PC-3 (cell line): Measurements from ENCODE around the gene GFRA1. TPM values are rescaled to one million over a fixed set of nuclear protein-coding genes. Genes with fewer than 3 reads are reported as not detected.

Experiments
- ATAC-seq: fragments of 200-7000 bp; cut with Tn5 transposase; 2 replicates; pipeline ENCODE4 v1.9.1; 2020; ENCODE audit warnings: mild to moderate bottlenecking, moderate library complexity
- BruUV-seq: library from RNA; stranded (reverse); fragments of 400-500 nt; replicated peaks from 2 replicates; lab custom pipeline; 2021; lab: Mats Ljungman, UMichigan
- CTCF ChIA-PET: fragments of 300-600 bp; sonication (Branson Sonifier 250); formaldehyde crosslinking; loops from one replicate; lab custom pipeline; 2022; ENCODE audit warnings: antibody characterized with exemption; lab: Charles Lee
- POLR2A ChIA-PET: fragments of 300-600 bp; sonication (Branson Sonifier 250); formaldehyde crosslinking; loops from one replicate; lab custom pipeline; 2022; ENCODE audit warnings: antibody characterized with exemption; ENCODE audit not compliant: unreplicated experiment; lab: Charles Lee
- DNase-seq: peaks from one replicate; pipeline ENCODE4 v3.0.0-alpha.2; 2015
- H2AFZ ChIP-seq: fragments of 300-600 bp; sonication (generic); 2 replicates; pipeline ENCODE4 v1.6.0; 2016; ENCODE audit warnings: antibody characterized with exemption, low read length
- H3F3A ChIP-seq: fragments of 300-600 bp; sonication (generic); one replicate; pipeline ENCODE4 v1.6.0; 2017; ENCODE audit warnings: antibody characterized with exemption, low read length, control low read depth, mild to moderate bottlenecking; ENCODE audit not compliant: unreplicated experiment
- H3K27ac ChIP-seq: fragments of 300-600 bp; sonication (generic); 2 replicates; pipeline ENCODE4 v1.5.1; 2016; ENCODE audit warnings: mild to moderate bottlenecking, low read length
- H3K27me3 ChIP-seq: fragments of 300-600 bp; sonication (generic); 2 replicates; pipeline ENCODE4 v1.6.1; 2016; ENCODE audit warnings: low read length, mixed read lengths
- H3K36me3 ChIP-seq: fragments of 300-600 bp; sonication (generic); 2 replicates; pipeline ENCODE4 v1.6.1; 2016; ENCODE audit warnings: low read depth, mixed run types, low read length, mixed read lengths
- H3K4me1 ChIP-seq: fragments of 300-600 bp; sonication (generic); 2 replicates; pipeline ENCODE4 v1.5.1; 2016; ENCODE audit warnings: low read length; ENCODE audit not compliant: insufficient read depth
- H3K4me2 ChIP-seq: fragments of 300-600 bp; sonication (generic); 2 replicates; pipeline ENCODE4 v1.6.0; 2016; ENCODE audit warnings: low read length
- H3K4me3 ChIP-seq: fragments of 300-600 bp; sonication (generic); 2 replicates; pipeline ENCODE4 v1.5.1; 2016; ENCODE audit warnings: mild to moderate bottlenecking, low read length, mixed read lengths
- H3K79me2 ChIP-seq: fragments of 300-600 bp; sonication (generic); 2 replicates; pipeline ENCODE4 v1.6.1; 2017; ENCODE audit warnings: low read length, mixed read lengths
- H3K9ac ChIP-seq: fragments of 300-600 bp; sonication (generic); 2 replicates; pipeline ENCODE4 v1.6.0; 2016; ENCODE audit warnings: mild to moderate bottlenecking, low read length
- H3K9me2 ChIP-seq: fragments of 300-600 bp; sonication (generic); replicated peaks from 2 replicates; pipeline ENCODE4 v1.6.1; 2016; ENCODE audit warnings: mixed run types, low read length, mixed read lengths
- H3K9me3 ChIP-seq: fragments of 300-600 bp; sonication (generic); 2 replicates; pipeline ENCODE4 v1.6.1; 2016; ENCODE audit warnings: low read length, mixed read lengths
- H4K20me1 ChIP-seq: fragments of 300-600 bp; sonication (generic); 2 replicates; pipeline ENCODE4 v1.6.1; 2016; ENCODE audit warnings: low read length, mixed read lengths
- EZH2 ChIP-seq: fragments of 300-600 bp; sonication (generic); IDR thresholded peaks from one replicate; pipeline ENCODE4 v1.6.1; 2017; ENCODE audit warnings: antibody characterized with exemption, mild to moderate bottlenecking, low read length; ENCODE audit not compliant: unreplicated experiment
- EZH2phosphoT487 ChIP-seq: fragments of 300-600 bp; sonication (generic); IDR thresholded peaks from 2 replicates; pipeline ENCODE4 v1.6.1; 2018; ENCODE audit warnings: mild to moderate bottlenecking, antibody characterized with exemption, low read length, borderline replicate concordance
- intact Hi-C: fragments of 100-400 bp; cut with micrococcal nuclease; formaldehyde crosslinking; loops from 2 replicates; pipeline ENCODE4 v1.9.0; 2023
- total RNA-seq: library from RNA; depleted of rRNA; stranded (reverse); fragments of >200 nt; gene quantifications from 2 replicates; pipeline ENCODE4 v1.2.3, GENCODE V29; 2014
- TF ChIP-seq, protein P1 (sequence below): fragments of 300-600 bp; sonication (generic); conservative IDR thresholded peaks from 2 replicates; pipeline ENCODE4 v1.5.1; 2017; ENCODE audit warnings: antibody characterized with exemption, low read depth, mild to moderate bottlenecking, low read length

GFRA1 gene
- total RNA-seq, 1 experiment from 2014 or later: not detected

DNA sequence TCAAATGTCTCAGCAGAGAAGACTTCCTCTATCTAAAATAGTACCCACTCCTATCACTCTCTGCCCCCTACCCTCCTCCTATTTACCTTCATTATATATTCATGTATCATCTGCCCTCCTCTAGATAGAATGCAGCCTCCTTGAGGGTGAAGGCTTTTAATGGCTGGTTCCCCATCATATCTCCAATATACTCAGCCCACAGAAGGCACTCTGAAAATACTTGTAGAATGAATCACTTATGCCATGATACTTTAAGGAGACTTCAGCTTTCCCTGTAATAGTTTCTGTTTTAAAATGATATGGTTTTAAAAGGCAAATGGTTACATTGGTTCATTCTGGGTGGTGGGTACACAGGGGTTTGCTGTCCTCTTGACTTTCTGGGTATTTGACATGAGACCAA is 25.3 kb downstream of the GFRA1 start:
- H3K4me2 ChIP-seq: no peak overlapping the region
- CTCF ChIA-PET: no interaction called here
- DNase-seq (no peak), ATAC-seq (no peak)
- TF ChIP-seq EZH2phosphoT487 (no peak), EZH2 (no peak)
- TF ChIP-seq, protein P1, sequence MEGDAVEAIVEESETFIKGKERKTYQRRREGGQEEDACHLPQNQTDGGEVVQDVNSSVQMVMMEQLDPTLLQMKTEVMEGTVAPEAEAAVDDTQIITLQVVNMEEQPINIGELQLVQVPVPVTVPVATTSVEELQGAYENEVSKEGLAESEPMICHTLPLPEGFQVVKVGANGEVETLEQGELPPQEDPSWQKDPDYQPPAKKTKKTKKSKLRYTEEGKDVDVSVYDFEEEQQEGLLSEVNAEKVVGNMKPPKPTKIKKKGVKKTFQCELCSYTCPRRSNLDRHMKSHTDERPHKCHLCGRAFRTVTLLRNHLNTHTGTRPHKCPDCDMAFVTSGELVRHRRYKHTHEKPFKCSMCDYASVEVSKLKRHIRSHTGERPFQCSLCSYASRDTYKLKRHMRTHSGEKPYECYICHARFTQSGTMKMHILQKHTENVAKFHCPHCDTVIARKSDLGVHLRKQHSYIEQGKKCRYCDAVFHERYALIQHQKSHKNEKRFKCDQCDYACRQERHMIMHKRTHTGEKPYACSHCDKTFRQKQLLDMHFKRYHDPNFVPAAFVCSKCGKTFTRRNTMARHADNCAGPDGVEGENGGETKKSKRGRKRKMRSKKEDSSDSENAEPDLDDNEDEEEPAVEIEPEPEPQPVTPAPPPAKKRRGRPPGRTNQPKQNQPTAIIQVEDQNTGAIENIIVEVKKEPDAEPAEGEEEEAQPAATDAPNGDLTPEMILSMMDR: no peak
- no peaks in the 10 kb centered on the region for H3K9me3 ChIP-seq
- no peaks in the 10 kb centered on the region for H3K79me2 ChIP-seq
- H3F3A ChIP-seq: no peaks in the 10 kb centered on the region
- no peaks in the 10 kb centered on the region for H3K4me1 ChIP-seq
- BruUV-seq: no TSS peak
- no peak overlapping the region for H3K9ac ChIP-seq
- H3K27me3 ChIP-seq: no peaks in the 10 kb centered on the region
- POLR2A ChIA-PET: no interaction called here
- no peak overlapping the region for H3K4me3 ChIP-seq
- intact Hi-C loops: no loop called here
- no peak overlapping the region for H2AFZ ChIP-seq
- no peaks in the 10 kb centered on the region for H4K20me1 ChIP-seq
- H3K27ac ChIP-seq: no peak overlapping the region
- no peaks in the 10 kb centered on the region for H3K36me3 ChIP-seq
- no peaks in the 10 kb centered on the region for H3K9me2 ChIP-seq

DNA sequence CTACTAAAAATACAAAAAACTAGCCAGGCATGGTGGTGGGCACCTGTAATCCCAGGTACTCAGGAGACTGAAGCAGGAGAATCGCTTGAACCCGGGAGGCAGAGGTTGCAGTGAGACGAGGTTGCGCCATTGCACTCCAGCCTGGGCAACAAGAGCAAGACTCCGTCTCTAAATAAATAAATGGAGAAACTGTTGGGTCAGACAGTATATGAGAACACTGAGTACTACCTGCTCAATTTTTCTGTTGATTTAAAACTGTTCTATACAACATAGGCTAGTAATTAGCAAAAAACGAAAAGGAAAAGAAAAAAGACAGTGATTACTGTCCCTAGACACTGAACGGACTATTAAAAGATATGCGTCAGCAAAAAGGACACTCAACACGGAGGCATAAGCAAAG is 26.7 kb downstream of the GFRA1 start:
- no peaks in the 10 kb centered on the region for H3K27me3 ChIP-seq
- intact Hi-C loops: no loop called here
- POLR2A ChIA-PET: no interaction called here

DNA sequence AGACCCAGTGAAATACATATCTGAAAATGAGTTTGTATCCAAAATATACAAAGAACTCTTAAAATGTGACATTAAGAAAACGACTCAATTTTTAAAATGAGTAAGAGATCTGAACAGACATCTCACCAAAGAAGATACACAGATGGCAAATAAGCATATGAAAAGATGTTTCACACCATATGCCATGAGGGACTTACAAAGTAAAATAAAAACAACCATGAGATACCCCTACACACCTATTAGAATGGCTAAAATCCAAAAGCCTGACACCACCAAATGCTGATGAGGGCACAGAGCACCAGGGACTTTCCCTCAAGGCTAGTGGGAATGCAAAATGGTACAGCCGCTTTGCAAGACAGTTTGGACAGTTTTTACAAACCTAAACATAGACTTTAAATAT is 27.9 kb downstream of the GFRA1 start:
- intact Hi-C loops: no loop called here
- H4K20me1 ChIP-seq: no peaks in the 10 kb centered on the region
- H3K4me3 ChIP-seq: no peak overlapping the region
- no peak for ATAC-seq
- no peak overlapping the region for H2AFZ ChIP-seq
- no peaks in the 10 kb centered on the region for H3K9me3 ChIP-seq
- no peak for DNase-seq
- no peaks in the 10 kb centered on the region for H3K9me2 ChIP-seq
- H3K4me2 ChIP-seq: no peak overlapping the region
- no peaks in the 10 kb centered on the region for H3F3A ChIP-seq
- H3K79me2 ChIP-seq: no peaks in the 10 kb centered on the region
- no peak overlapping the region for H3K27ac ChIP-seq
- no peaks in the 10 kb centered on the region for H3K36me3 ChIP-seq
- H3K4me1 ChIP-seq: no peaks in the 10 kb centered on the region
- no TSS peak for BruUV-seq
- ChIA-PET CTCF (no interaction called here), POLR2A (no interaction called here)
- H3K27me3 ChIP-seq: no peaks in the 10 kb centered on the region
- TF ChIP-seq, protein P1: no peak
- TF ChIP-seq EZH2phosphoT487 (no peak), EZH2 (no peak)
- H3K9ac ChIP-seq: no peak overlapping the region

More for the DNA sequence above, 26.7 kb downstream of the GFRA1 start:
- CTCF ChIA-PET: no interaction called here
- Histone ChIP-seq H3K9ac (no peak overlapping the region), H2AFZ (no peak overlapping the region), H3K79me2 (no peaks in the 10 kb centered on the region), H3K9me2 (no peaks in the 10 kb centered on the region), H3K27ac (no peak overlapping the region), H3K4me2 (no peak overlapping the region), H3K4me1 (no peaks in the 10 kb centered on the region), H3K4me3 (no peak overlapping the region), H4K20me1 (no peaks in the 10 kb centered on the region), H3K9me3 (no peaks in the 10 kb centered on the region), H3F3A (no peaks in the 10 kb centered on the region), H3K36me3 (no peaks in the 10 kb centered on the region)
- DNase-seq (no peak), ATAC-seq (no peak)
- BruUV-seq: no TSS peak
- TF ChIP-seq EZH2: no peak
- TF ChIP-seq EZH2phosphoT487: no peak
- TF ChIP-seq, protein P1: no peak
